C4-2B (cell line): ENCODE measurements around the gene ATP2B2.

ENCODE experiments used
- CTCF ChIP-seq: fragments of 450-650 bp; conservative IDR thresholded peaks from 2 replicates; pipeline ENCODE4 v1.5.1; 2017; ENCODE audit warnings: mild to moderate bottlenecking
- ZFX ChIP-seq: fragments of 450-650 bp; IDR thresholded peaks from 2 replicates; pipeline ENCODE4 v1.6.1; 2017

GRCh38 chr3:10384541-10385360 is 120.6 kb downstream of the ATP2B2 start:
- no peak for TF ChIP-seq CTCF
- no peak for TF ChIP-seq ZFX
